CD14-positive monocyte (primary cell): ENCODE data around the gene MGME1. TPM values are rescaled to one million over a fixed set of nuclear protein-coding genes. Genes with fewer than 3 reads are reported as not detected.

ENCODE experiments used
- DNase-seq, 3 donors: peaks; one replicate each; pipeline ENCODE4 v3.0.0-alpha.2; 2011 to 2022
- H2AFZ ChIP-seq: 2 replicates; pipeline ENCODE4 v1.6.0; 2012; ENCODE audit warnings: mild to moderate bottlenecking, low read depth, low read length, inconsistent platforms; ENCODE audit not compliant: insufficient read depth, poor library complexity, severe bottlenecking
- H3K27ac ChIP-seq, 2 donors: 1 replicate in 1 of 2; 2 replicates in 1 of 2; pipeline ENCODE4 v1.5.1; 2012 to 2013; ENCODE audit warnings: low read length in 2 of 2, control low read depth in 1 of 2, inconsistent platforms in 1 of 2, low read depth in 1 of 2, mild to moderate bottlenecking in 1 of 2
- H3K27me3 ChIP-seq, 2 donors: one replicate each; pipeline versions ENCODE4 v1.6.0 to v1.6.1; 2011 to 2013; ENCODE audit warnings: low read length in 2 of 2; ENCODE audit not compliant: control insufficient read depth in 2 of 2, insufficient read depth in 2 of 2
- H3K36me3 ChIP-seq, 2 donors: replicated peaks in 1 of 2; 1 replicate in 1 of 2; 2 replicates in 1 of 2; pipeline versions ENCODE4 v1.5.1 to v1.6.1; 2012 to 2013; ENCODE audit warnings: low read length in 2 of 2, control low read depth in 1 of 2, inconsistent platforms in 1 of 2, mild to moderate bottlenecking in 1 of 2; ENCODE audit not compliant: insufficient read depth in 2 of 2, control insufficient read depth in 1 of 2
- H3K4me1 ChIP-seq, 2 donors: 1 replicate in 1 of 2; 2 replicates in 1 of 2; pipeline versions ENCODE4 v1.5.1 to v1.6.1; 2012 to 2013; ENCODE audit warnings: low read length in 2 of 2, control low read depth in 1 of 2, inconsistent platforms in 1 of 2, mild to moderate bottlenecking in 1 of 2, moderate library complexity in 1 of 2; ENCODE audit not compliant: insufficient read depth in 2 of 2, control insufficient read depth in 1 of 2
- H3K4me2 ChIP-seq: replicated peaks from 2 replicates; pipeline ENCODE3; 2012; ENCODE audit warnings: low read length, moderate library complexity, mild to moderate bottlenecking; ENCODE audit not compliant: poor library complexity, severe bottlenecking; ENCODE audit errors: extremely low read depth
- H3K4me3 ChIP-seq, 3 experiments: fragments of 200-600 bp in 1 of 3; sonication (generic) in 1 of 3; replicated peaks in 1 of 3; 1 replicate in 2 of 3; 2 replicates in 1 of 3; pipeline ENCODE4 v1.5.1; 2011 to 2013; ENCODE audit warnings: low read length in 3 of 3, mild to moderate bottlenecking in 3 of 3, control low read depth in 2 of 3, low read depth in 2 of 3, inconsistent platforms in 1 of 3, moderate library complexity in 1 of 3
- H3K79me2 ChIP-seq: 2 replicates; pipeline ENCODE4 v1.6.0; 2012; ENCODE audit warnings: mild to moderate bottlenecking, control low read depth, inconsistent platforms, low read length, moderate library complexity; ENCODE audit not compliant: insufficient read depth
- H3K9ac ChIP-seq: 2 replicates; pipeline ENCODE4 v1.6.0; 2017; ENCODE audit warnings: low read length, mild to moderate bottlenecking; ENCODE audit not compliant: insufficient read depth, poor library complexity, severe bottlenecking
- H3K9me3 ChIP-seq, 2 donors: replicated peaks in 1 of 2; 1 replicate in 1 of 2; 2 replicates in 1 of 2; pipeline versions ENCODE4 v1.5.1 to v1.6.1; 2012 to 2013; ENCODE audit warnings: low read length in 2 of 2, control low read depth in 1 of 2; ENCODE audit not compliant: control insufficient read depth in 1 of 2, insufficient read depth in 1 of 2
- H4K20me1 ChIP-seq: 2 replicates; pipeline ENCODE4 v1.6.0; 2012; ENCODE audit warnings: mild to moderate bottlenecking, low read length, control low read depth, moderate library complexity; ENCODE audit not compliant: insufficient read depth
- H3K27ac Mint-ChIP-seq, 7 donors: one replicate each; pipeline ENCODE4 v1.8.0; 2020; ENCODE audit warnings: mild to moderate bottlenecking in 7 of 7, mixed read lengths in 7 of 7, moderate library complexity in 6 of 7, inconsistent platforms in 2 of 7
- H3K27me3 Mint-ChIP-seq, 3 donors: one replicate each; pipeline ENCODE4 v1.8.0; 2021 to 2022; ENCODE audit warnings: low read depth in 3 of 3, mild to moderate bottlenecking in 3 of 3, mixed read lengths in 3 of 3, moderate library complexity in 3 of 3, inconsistent platforms in 1 of 3
- H3K36me3 Mint-ChIP-seq, 2 donors: one replicate each; pipeline ENCODE4 v1.8.0; 2020; ENCODE audit warnings: mixed read lengths in 2 of 2, inconsistent platforms in 1 of 2, mild to moderate bottlenecking in 1 of 2
- H3K4me1 Mint-ChIP-seq: one replicate; pipeline ENCODE4 v1.8.0; 2020; ENCODE audit warnings: mild to moderate bottlenecking, mixed read lengths
- H3K4me3 Mint-ChIP-seq, 2 donors: one replicate each; pipeline ENCODE4 v1.8.0; 2020; ENCODE audit warnings: mild to moderate bottlenecking in 2 of 2, mixed read lengths in 2 of 2, moderate library complexity in 1 of 2
- H3K9me3 Mint-ChIP-seq, 7 donors: one replicate each; pipeline ENCODE4 v1.8.0; 2020 to 2022; ENCODE audit warnings: mixed read lengths in 7 of 7, mild to moderate bottlenecking in 6 of 7, moderate library complexity in 6 of 7, inconsistent platforms in 2 of 7
- WGBS: methylation state at CpG from one replicate; pipeline ENCODE4 v1.1.5; 2013; ENCODE audit warnings: missing lambda C conversion rate; ENCODE audit not compliant: insufficient coverage; 5-methylcytosine and 5-hydroxymethylcytosine counted together
- intact Hi-C, 2 donors: fragments of 100-400 bp; cut with micrococcal nuclease; formaldehyde crosslinking; loops; one replicate each; pipeline versions ENCODE4 v1.15.0 to v1.15.1; 2023
- polyA plus RNA-seq, 3 donors: library from polyadenylated mRNA; depleted of rRNA in 1 of 3; unstranded in 2 of 3; stranded (reverse) in 1 of 3; fragments of 300-500 nt in 2 of 3; fragments of >200 nt in 1 of 3; fragmentation: Illumina TruSeq in 2 of 3; gene quantifications; 1 replicate in 2 of 3; 2 replicates in 1 of 3; pipeline ENCODE4 v1.2.3, GENCODE V29; 2012 to 2021
- TF ChIP-seq, protein P1 (sequence below): fragments of 200-600 bp; IDR thresholded peaks from one replicate; pipeline ENCODE4 v1.8.0; 2022; ENCODE audit warnings: antibody characterized with exemption, mild to moderate bottlenecking

Gene MGME1
- polyA plus RNA-seq, 3 donors: 2.5 to 20.1 (median 13.4) TPM

DNA sequence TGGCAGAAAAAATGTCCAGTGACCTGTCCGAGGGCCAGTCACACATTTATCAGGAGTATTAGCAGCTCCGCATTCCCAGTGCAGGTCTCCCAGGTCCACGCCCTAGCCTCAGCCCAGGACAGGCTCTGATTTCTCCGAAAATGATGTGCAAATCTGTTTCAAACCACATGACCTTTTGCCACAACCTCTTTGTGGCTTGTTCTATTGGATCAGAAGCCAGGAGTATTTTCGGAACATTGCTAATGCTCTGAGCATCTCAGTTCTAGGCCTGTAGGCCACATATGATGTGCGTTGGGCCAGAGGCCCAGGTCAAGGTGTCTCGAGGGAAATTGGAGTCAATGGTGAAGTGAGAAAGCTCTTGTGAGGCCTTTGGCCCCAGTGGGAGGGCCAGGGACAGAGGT is 40.6 kb upstream of the MGME1 start:
- Histone ChIP-seq H3K9ac (no peak overlapping the region), H3K4me2 (no peak overlapping the region), H3K79me2 (no peaks in the 10 kb centered on the region), H3K27ac (no peak overlapping the region), H4K20me1 (no peaks in the 10 kb centered on the region), H3K4me3 (no peak overlapping the region), H3K27me3 (no peaks in the 10 kb centered on the region), H3K9me3 (peaks cover 0 to 5% of the 10 kb centered on the region in 2 donors), H2AFZ (no peak overlapping the region), H3K36me3 (no peaks in the 10 kb centered on the region), H3K4me1 (no peaks in the 10 kb centered on the region)
- Mint-ChIP-seq H3K9me3 (peaks cover 0 to 4% (median 0%) of the 10 kb centered on the region in 7 donors), H3K27ac (no peak overlapping the region), H3K4me3 (no peak overlapping the region), H3K4me1 (no peaks in the 10 kb centered on the region), H3K36me3 (no peaks in the 10 kb centered on the region), H3K27me3 (no peaks in the 10 kb centered on the region)
- intact Hi-C loops: no loop called here
- TF ChIP-seq, protein P1, sequence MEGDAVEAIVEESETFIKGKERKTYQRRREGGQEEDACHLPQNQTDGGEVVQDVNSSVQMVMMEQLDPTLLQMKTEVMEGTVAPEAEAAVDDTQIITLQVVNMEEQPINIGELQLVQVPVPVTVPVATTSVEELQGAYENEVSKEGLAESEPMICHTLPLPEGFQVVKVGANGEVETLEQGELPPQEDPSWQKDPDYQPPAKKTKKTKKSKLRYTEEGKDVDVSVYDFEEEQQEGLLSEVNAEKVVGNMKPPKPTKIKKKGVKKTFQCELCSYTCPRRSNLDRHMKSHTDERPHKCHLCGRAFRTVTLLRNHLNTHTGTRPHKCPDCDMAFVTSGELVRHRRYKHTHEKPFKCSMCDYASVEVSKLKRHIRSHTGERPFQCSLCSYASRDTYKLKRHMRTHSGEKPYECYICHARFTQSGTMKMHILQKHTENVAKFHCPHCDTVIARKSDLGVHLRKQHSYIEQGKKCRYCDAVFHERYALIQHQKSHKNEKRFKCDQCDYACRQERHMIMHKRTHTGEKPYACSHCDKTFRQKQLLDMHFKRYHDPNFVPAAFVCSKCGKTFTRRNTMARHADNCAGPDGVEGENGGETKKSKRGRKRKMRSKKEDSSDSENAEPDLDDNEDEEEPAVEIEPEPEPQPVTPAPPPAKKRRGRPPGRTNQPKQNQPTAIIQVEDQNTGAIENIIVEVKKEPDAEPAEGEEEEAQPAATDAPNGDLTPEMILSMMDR: no peak
- WGBS: 96% methylated on average over 7 of the region's 7 CpGs
- DNase-seq: no peak

DNA sequence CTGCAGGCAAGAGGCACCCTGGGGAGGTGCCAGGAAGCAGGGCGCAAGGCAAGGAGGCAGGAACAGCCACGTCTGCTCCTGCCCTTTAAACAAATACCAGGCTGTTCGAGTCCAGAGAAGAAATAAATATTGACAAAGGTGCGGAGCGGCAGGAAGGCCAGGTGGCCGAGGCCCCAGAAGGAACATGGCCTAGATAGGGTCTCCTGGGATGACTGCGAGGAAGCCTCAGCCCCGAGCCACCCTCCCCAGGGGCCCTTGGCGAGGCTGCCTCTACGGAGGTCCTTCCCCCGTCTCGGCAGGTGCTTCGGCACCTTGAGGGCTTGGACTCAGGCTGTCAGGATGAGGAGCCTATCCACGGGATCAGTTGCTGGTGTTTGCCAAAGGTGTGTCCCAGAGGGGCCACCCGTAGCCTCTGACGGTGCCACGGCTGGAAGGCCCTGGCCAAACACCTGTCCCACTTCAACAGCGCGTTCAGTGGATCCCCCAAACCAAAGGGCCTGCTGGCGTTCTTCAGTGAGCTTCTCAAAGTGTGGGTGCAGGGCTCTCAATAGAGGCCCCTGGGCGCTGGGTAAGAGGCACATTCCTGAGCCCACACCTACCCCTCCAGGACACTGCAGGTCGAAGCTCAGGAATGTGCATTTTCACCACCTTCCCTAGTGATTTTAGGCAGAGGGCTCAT is 40.0 kb upstream of the MGME1 start:
- H3K4me1 ChIP-seq: no peaks in the 10 kb centered on the region
- no peak for DNase-seq
- Mint-ChIP-seq H3K27me3 (peaks cover 0 to 2% (median 0%) of the 10 kb centered on the region in 3 donors), H3K4me1 (no peaks in the 10 kb centered on the region), H3K27ac (no peak overlapping the region), H3K4me3 (no peak overlapping the region), H3K9me3 (peaks cover 0 to 4% (median 0%) of the 10 kb centered on the region in 7 donors), H3K36me3 (no peaks in the 10 kb centered on the region)
- no peaks in the 10 kb centered on the region for H4K20me1 ChIP-seq
- no peak overlapping the region for H3K4me2 ChIP-seq
- H3K79me2 ChIP-seq: no peaks in the 10 kb centered on the region
- H3K36me3 ChIP-seq: no peaks in the 10 kb centered on the region
- no peak overlapping the region for H3K4me3 ChIP-seq
- TF ChIP-seq, protein P1: no peak
- no peak overlapping the region for H2AFZ ChIP-seq
- intact Hi-C loops: no loop called here
- no peak overlapping the region for H3K9ac ChIP-seq
- no peaks in the 10 kb centered on the region for H3K27me3 ChIP-seq
- 85% methylated on average over 20 of the region's 22 CpGs for WGBS
- no peak overlapping the region for H3K27ac ChIP-seq
- H3K9me3 ChIP-seq: peaks cover 0 to 5% of the 10 kb centered on the region in 2 donors
